PC-3 (cell line): Measurements from ENCODE around the gene CYP2S1. TPM values are rescaled to one million over a fixed set of nuclear protein-coding genes. Genes with fewer than 3 reads are reported as not detected.

ENCODE experiments used
- ATAC-seq: fragments of 200-7000 bp; cut with Tn5 transposase; 2 replicates; pipeline ENCODE4 v1.9.1; 2020; ENCODE audit warnings: mild to moderate bottlenecking, moderate library complexity
- BruUV-seq: library from RNA; stranded (reverse); fragments of 400-500 nt; replicated peaks from 2 replicates; lab custom pipeline; 2021; lab: Mats Ljungman, UMichigan
- CTCF ChIA-PET: fragments of 300-600 bp; sonication (Branson Sonifier 250); formaldehyde crosslinking; loops from one replicate; lab custom pipeline; 2022; ENCODE audit warnings: antibody characterized with exemption; lab: Charles Lee
- POLR2A ChIA-PET: fragments of 300-600 bp; sonication (Branson Sonifier 250); formaldehyde crosslinking; loops from one replicate; lab custom pipeline; 2022; ENCODE audit warnings: antibody characterized with exemption; ENCODE audit not compliant: unreplicated experiment; lab: Charles Lee
- DNase-seq: peaks from one replicate; pipeline ENCODE4 v3.0.0-alpha.2; 2015
- H2AFZ ChIP-seq: fragments of 300-600 bp; sonication (generic); 2 replicates; pipeline ENCODE4 v1.6.0; 2016; ENCODE audit warnings: antibody characterized with exemption, low read length
- H3F3A ChIP-seq: fragments of 300-600 bp; sonication (generic); one replicate; pipeline ENCODE4 v1.6.0; 2017; ENCODE audit warnings: antibody characterized with exemption, low read length, control low read depth, mild to moderate bottlenecking; ENCODE audit not compliant: unreplicated experiment
- H3K27ac ChIP-seq: fragments of 300-600 bp; sonication (generic); 2 replicates; pipeline ENCODE4 v1.5.1; 2016; ENCODE audit warnings: mild to moderate bottlenecking, low read length
- H3K27me3 ChIP-seq: fragments of 300-600 bp; sonication (generic); 2 replicates; pipeline ENCODE4 v1.6.1; 2016; ENCODE audit warnings: low read length, mixed read lengths
- H3K36me3 ChIP-seq: fragments of 300-600 bp; sonication (generic); 2 replicates; pipeline ENCODE4 v1.6.1; 2016; ENCODE audit warnings: low read depth, mixed run types, low read length, mixed read lengths
- H3K4me1 ChIP-seq: fragments of 300-600 bp; sonication (generic); 2 replicates; pipeline ENCODE4 v1.5.1; 2016; ENCODE audit warnings: low read length; ENCODE audit not compliant: insufficient read depth
- H3K4me2 ChIP-seq: fragments of 300-600 bp; sonication (generic); 2 replicates; pipeline ENCODE4 v1.6.0; 2016; ENCODE audit warnings: low read length
- H3K4me3 ChIP-seq: fragments of 300-600 bp; sonication (generic); 2 replicates; pipeline ENCODE4 v1.5.1; 2016; ENCODE audit warnings: mild to moderate bottlenecking, low read length, mixed read lengths
- H3K79me2 ChIP-seq: fragments of 300-600 bp; sonication (generic); 2 replicates; pipeline ENCODE4 v1.6.1; 2017; ENCODE audit warnings: low read length, mixed read lengths
- H3K9ac ChIP-seq: fragments of 300-600 bp; sonication (generic); 2 replicates; pipeline ENCODE4 v1.6.0; 2016; ENCODE audit warnings: mild to moderate bottlenecking, low read length
- H3K9me2 ChIP-seq: fragments of 300-600 bp; sonication (generic); replicated peaks from 2 replicates; pipeline ENCODE4 v1.6.1; 2016; ENCODE audit warnings: mixed run types, low read length, mixed read lengths
- H3K9me3 ChIP-seq: fragments of 300-600 bp; sonication (generic); 2 replicates; pipeline ENCODE4 v1.6.1; 2016; ENCODE audit warnings: low read length, mixed read lengths
- H4K20me1 ChIP-seq: fragments of 300-600 bp; sonication (generic); 2 replicates; pipeline ENCODE4 v1.6.1; 2016; ENCODE audit warnings: low read length, mixed read lengths
- CTCF ChIP-seq: fragments of 300-600 bp; sonication (generic); conservative IDR thresholded peaks from 2 replicates; pipeline ENCODE4 v1.5.1; 2017; ENCODE audit warnings: antibody characterized with exemption, low read depth, mild to moderate bottlenecking, low read length
- EZH2 ChIP-seq: fragments of 300-600 bp; sonication (generic); IDR thresholded peaks from one replicate; pipeline ENCODE4 v1.6.1; 2017; ENCODE audit warnings: antibody characterized with exemption, mild to moderate bottlenecking, low read length; ENCODE audit not compliant: unreplicated experiment
- EZH2phosphoT487 ChIP-seq: fragments of 300-600 bp; sonication (generic); IDR thresholded peaks from 2 replicates; pipeline ENCODE4 v1.6.1; 2018; ENCODE audit warnings: mild to moderate bottlenecking, antibody characterized with exemption, low read length, borderline replicate concordance
- intact Hi-C: fragments of 100-400 bp; cut with micrococcal nuclease; formaldehyde crosslinking; loops from 2 replicates; pipeline ENCODE4 v1.9.0; 2023
- total RNA-seq: library from RNA; depleted of rRNA; stranded (reverse); fragments of >200 nt; gene quantifications from 2 replicates; pipeline ENCODE4 v1.2.3, GENCODE V29; 2014

The CYP2S1 gene
- total RNA-seq, 1 experiment from 2014 or later, result 10.3 TPM

GRCh38 chr19:41239363-41239762, 46.3 kb downstream of the CYP2S1 start:
- BruUV-seq, result no TSS peak
- Histone ChIP-seq H3K4me2 (no peak overlapping the region), H3K79me2 (no peaks in the 10 kb centered on the region), H3K27me3 (no peaks in the 10 kb centered on the region), H3K36me3 (peaks cover 24% of the 10 kb centered on the region; the same call in 1 of the 2 replicates), H3K4me1 (no peaks in the 10 kb centered on the region), H3K4me3 (no peak overlapping the region), H3K27ac (no peak overlapping the region), H3K9me2 (no peaks in the 10 kb centered on the region), H4K20me1 (no peaks in the 10 kb centered on the region), H2AFZ (no peak overlapping the region), H3K9ac (no peak overlapping the region), H3F3A (no peaks in the 10 kb centered on the region), H3K9me3 (no peaks in the 10 kb centered on the region)
- DNase-seq, result no peak
- CTCF ChIA-PET, result no interaction called here
- ATAC-seq, result no peak
- no peak for TF ChIP-seq CTCF
- POLR2A ChIA-PET, result no interaction called here
- intact Hi-C loops, result no loop called here

GRCh38 chr19:41239961-41240574, 47.0 kb downstream of the CYP2S1 start:
- Histone ChIP-seq H3K27me3 (no peaks in the 10 kb centered on the region), H3K27ac (no peak overlapping the region), H3K9me2 (no peaks in the 10 kb centered on the region), H3K9ac (no peak overlapping the region), H3K4me3 (no peak overlapping the region), H3K79me2 (no peaks in the 10 kb centered on the region), H3K9me3 (no peaks in the 10 kb centered on the region), H3K36me3 (peaks cover 20% of the 10 kb centered on the region), H3F3A (no peaks in the 10 kb centered on the region), H4K20me1 (no peaks in the 10 kb centered on the region), H3K4me2 (no peak overlapping the region), H3K4me1 (no peaks in the 10 kb centered on the region), H2AFZ (no peak overlapping the region)
- intact Hi-C loops, result no loop called here
- ChIA-PET POLR2A (no interaction called here), CTCF (no interaction called here)
- BruUV-seq, result no TSS peak
- TF ChIP-seq EZH2 (no peak), EZH2phosphoT487 (no peak), CTCF (no peak)
- no peak for ATAC-seq
- DNase-seq, result no peak

GRCh38 chr19:41241859-41242258, 48.8 kb downstream of the CYP2S1 start:
- intact Hi-C loops, result no loop called here
- Histone ChIP-seq H3K9ac (no peak overlapping the region), H3K27ac (no peak overlapping the region), H3K4me3 (no peak overlapping the region), H3F3A (no peaks in the 10 kb centered on the region), H3K4me2 (no peak overlapping the region), H3K9me3 (no peaks in the 10 kb centered on the region), H4K20me1 (no peaks in the 10 kb centered on the region), H3K79me2 (no peaks in the 10 kb centered on the region), H3K9me2 (no peaks in the 10 kb centered on the region), H3K27me3 (no peaks in the 10 kb centered on the region), H3K36me3 (peaks cover 17% of the 10 kb centered on the region), H2AFZ (no peak overlapping the region), H3K4me1 (no peaks in the 10 kb centered on the region)
- DNase-seq, result no peak
- POLR2A ChIA-PET, result no interaction called here
- BruUV-seq, result no TSS peak
- CTCF ChIA-PET, result no interaction called here
- no peak for ATAC-seq
- TF ChIP-seq EZH2, result no peak
- TF ChIP-seq CTCF, result no peak
- TF ChIP-seq EZH2phosphoT487, result no peak
